NCI-H128 (cell line): ENCODE results near the gene FAM78A.
"Not testable (repeated sequence)": the region's sequence is repeated elsewhere in the genome, so short reads cannot be mapped to it uniquely, and the experiment has no call there.

Source experiments
- DNase-seq: peaks from one replicate; lab custom pipeline; 2025; ENCODE audit not compliant: unreplicated experiment; lab: John Stamatoyannopoulos, UW

The FAM78A gene

DNA sequence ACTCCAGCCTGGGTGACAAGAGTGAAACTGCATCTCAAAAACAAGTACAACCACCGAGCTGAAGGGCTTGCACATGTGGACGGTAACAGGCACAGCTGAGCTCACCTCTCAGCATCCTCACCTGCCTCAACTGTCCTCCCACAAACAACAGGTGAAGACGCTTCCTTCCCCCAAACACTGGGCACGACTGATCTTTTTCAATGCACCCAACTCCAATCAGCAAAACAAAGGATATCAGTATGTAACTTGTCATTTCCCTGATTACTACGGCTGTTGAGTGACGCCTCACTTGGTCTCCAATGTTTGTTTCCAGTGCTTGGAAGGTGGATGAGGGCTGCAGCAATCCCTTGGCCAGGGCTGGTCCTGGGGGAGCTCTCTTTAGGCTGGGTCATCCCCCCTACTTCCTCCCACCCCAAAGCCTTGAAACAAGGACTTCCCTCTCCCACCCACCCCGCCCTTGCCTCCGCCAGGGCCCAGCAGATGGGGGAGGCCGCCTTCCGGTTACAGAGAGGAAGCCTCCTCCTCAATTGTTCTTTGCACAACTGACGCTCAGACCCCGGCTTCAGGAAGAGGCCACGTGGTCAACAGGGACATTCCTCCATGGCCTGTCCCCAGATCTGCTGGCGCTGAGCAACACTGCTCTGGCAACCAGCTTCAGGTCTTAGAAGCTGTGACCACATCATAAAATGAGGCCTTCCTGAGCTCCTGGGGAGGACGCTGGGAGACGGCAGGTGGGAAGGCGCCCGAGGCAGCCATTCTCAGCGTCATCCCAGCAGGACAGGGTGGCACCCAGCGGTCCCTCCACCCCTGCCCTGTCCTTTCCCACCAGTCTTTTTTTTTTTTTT is 5.9 kb downstream of the FAM78A start:
- DNase-seq = no peak

DNA sequence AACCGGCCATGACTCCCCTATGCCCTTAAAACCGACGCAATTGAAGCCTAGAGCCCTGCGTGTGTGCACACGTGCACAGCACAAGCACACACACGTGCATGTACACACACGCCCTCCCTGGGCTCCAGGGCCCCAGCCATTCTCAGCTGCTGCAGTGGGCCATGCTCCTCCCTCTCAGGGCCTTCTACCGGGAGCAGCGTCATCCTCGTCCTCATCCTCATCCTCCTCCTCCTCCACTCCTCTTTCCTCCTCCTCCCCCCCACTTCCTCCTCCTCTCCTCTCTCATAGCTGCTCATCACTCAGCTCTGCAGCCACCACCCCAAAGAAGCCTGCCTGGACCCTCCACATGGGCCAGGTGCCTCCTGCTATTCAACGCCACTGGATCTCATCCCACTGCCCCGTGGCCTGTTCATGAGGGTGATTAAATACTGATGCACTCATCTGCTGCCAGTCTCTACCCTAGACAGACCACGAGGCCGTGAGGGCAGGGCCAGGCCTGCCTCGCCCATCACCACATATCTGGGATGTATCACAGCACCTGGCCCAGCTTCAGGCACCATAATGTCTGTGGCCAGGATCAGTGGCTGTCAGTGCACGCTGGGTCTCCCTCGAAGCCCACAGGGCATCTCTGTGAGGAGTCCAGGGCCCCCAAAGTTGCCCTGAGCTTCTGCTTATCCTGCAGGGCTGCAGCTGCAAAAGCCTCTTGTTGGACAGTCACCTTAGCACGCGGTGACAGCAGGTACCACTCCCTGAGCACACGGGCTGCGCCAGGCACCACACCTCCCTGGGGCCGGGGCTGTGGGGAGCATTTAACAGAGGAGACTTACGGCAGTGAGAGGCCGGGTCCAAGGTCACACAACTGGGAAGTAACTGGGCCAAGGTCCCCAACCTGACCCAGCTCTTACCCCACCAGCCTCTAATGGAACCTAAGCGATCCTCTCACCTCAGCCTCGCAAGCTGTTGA is 9.8 kb downstream of the FAM78A start:
- DNase-seq = no peak

DNA sequence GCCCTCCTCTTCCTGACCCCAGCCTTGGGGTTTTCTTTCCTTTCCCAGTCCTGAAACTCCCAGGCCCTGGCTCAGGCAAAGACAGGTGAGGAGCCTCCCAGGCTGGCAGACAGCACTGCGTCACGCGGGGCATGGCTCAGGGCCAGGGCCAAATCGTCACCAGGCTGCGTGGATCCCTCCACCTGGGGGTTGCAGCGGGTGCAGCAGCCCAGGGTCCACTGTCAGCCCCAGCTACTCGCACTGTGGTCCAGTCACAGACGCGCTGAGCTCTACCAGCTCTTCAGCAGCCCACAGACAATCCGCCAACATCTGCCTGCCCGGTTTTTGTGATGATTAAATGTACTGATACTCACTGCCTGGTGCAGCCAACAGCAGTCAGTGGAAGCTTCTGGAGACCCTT is 12.1 kb downstream of the FAM78A start:
- DNase-seq = no peak

DNA sequence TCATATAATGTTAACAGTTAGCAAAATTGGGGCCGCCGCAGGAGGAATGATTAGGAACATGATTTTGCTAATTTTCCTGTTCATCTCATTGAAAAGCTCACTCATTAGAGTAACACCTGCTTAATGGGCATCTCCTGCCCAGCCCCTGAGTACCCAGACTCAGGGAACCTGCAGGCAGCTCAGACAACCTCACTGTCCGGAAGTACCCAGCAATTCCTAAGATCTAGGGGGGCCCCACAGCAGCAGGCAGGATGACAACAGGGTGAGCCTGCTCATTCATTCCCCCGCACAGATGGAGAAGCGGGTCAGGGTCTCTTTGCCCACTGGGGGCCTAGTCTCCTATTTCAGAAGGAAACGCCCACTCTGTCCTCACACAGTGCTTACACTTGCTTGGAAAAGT is 12.6 kb downstream of the FAM78A start:
- DNase-seq = no peak

DNA sequence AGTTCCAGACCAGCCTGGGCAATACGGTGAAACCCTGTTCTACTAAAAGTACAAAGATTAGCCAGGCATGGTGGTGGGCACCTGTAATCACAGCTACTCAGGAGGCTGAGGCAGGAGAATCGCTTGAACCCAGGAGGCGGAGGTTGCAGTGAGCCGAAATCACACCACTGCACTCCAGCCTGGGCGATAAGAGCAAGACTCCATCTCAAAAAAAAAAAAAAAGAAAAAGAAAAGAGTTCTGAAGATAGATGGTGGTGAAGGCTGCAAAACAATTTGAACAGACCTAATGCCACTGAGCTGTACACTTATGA is 13.3 kb downstream of the FAM78A start:
- not testable (repeated sequence) for DNase-seq

DNA sequence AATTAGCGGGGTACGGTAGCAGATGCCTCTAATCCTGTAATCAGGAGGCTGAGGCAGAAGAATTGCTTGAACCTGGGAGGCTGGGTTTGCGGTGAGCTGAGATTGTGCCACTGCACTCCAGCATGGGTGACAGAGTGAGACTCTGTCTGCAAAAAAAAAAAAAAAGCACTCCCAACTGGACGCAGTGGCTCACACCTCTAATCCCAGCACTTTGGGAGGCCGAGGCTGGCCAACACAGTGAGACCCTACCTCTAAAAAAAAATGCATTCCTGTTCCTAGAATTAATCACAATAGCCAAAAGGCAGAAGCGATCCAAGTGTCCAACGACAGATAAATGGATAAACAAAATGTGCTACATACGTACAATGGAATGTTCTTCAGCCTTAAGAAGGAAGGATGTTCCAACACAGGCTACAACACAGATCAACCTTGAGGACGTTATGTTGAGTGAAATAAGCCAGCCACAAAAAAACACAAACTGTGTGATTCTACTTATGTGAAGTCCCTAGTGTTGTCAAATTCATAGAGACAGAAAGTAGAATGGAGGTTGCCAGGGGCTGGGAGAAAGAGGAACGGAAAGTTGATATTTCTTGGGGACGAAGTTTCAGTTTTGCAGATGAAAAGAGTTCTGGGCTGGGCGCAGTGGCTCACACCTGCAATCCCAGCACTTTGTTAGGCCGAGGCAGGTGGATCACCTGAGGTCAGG is 13.8 kb downstream of the FAM78A start:
- DNase-seq = no peak

DNA sequence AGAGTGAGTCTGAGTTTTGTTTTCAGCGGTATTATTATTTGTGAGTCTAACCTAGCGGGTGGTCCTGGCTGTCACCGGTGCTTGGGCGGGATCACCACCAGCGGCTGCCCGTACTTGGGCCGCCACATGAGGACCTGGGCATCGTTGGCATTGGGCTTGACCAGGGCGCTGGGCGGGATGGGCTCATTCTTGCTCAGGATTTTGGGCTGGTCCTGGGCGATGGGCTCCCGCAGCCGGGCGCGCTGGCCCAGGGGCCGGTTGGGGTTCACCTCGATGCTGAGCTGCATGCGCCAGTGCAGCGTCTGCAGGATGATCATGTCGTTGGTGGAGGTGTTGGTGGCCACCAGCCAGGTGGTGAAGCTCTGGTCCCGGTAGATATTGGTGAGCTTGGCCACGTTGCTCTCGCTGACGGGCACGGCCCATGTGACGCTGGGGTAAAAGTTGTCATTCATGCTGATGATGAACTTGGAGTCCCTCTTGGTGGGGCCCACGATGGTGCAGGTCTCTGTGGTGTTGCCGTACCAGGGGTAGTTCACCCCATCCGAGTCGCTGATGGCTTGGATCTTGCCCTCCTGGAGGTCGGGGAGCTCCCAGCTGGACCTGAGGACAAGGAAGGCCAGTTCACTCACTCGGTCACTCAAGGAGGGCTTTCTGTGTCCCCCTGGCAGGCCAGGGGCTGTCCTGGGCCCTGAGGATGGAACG is 15.4 kb downstream of the FAM78A start:
- no peak for DNase-seq

DNA sequence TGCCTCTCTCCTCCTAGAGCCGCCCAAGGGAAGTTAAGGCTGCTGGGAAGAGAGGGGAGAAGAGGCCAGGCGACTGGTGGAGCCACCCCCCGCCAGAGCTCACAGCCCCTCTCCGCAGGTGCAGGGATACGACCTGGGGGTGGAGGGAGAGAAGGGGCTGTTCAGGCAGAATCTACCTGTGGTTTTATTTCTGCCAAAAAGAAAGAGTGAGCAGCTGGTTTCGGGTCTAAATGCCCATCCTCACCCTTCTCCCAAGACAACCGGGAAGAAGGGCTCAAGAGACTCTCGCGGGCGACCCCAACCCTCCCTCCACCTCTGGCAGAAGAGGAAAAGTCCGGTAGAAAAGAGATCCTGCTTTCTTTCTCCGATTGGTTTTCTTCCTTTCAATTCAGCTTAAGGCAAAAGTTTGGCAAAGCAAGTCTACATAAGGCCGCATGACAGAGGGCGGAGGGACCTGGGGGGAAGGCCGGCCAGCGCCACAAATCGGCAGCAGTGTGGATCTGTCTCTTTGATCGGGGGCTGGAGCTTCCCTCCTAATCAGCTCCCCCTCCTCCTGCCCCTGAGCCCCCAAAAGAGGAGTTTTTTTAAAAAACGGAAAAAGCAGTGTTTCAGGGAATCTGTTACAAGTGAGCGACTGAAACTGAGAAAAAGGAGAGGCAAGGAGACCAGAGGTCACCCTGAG is 16.3 kb downstream of the FAM78A start:
- DNase-seq = no peak

DNA sequence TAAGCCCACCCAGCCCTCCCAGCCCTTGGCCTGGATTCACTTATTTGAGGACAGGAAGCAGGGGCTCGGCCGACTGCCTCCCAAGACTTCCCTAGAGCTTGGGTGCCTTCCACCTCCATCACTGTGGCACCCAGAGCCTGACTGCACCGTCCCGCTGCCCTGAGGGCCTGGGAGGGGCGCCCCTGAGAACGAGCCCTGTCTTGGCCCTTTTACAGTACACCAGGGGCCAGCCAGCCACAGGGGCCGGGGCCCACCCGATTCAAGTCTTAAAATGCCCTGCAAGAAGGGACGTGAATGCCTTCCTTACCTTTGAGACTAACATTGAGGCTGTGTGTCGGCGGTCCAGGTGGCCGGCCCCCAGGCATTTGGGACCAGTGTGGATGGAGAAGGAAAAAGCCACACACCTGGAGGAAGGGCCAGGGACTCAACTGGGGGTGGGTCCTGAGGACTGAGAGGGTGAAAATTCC is 16.8 kb downstream of the FAM78A start:
- DNase-seq = no peak

DNA sequence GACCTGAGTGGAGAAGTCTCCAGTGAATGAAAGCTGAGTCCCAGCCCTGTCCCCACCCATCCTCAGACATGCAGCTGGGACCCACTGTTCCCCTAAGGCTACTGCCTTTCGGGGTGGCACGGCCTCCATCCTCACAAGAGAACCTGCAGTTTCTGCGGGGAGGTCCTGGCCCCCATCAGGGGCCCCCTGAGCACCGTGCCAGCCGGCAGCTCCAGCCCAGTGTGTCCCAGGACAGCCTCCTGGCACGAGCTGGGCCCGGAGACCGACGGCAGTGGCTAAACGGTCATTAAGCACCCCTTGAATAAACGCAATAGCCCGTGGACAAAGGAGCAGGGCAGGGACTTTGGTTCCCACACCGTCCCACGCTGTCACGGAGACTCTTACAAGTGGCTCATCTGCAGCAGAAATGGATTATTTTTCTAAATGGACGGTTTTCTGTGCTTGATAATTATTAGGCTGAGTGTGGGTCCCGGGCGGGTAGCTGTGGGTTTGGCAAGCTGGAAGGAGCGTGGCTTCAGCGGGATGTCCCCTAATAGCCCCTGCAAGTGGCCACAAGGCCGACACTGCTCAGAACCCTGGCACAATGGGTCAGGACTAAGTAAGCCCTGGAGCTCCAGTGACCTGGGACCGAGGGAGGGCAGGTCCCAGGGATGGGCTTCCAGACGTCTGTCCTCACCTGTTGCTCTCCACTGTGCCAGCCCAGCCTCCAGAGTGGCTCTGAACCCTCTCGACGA is 17.4 kb downstream of the FAM78A start:
- DNase-seq = no peak

DNA sequence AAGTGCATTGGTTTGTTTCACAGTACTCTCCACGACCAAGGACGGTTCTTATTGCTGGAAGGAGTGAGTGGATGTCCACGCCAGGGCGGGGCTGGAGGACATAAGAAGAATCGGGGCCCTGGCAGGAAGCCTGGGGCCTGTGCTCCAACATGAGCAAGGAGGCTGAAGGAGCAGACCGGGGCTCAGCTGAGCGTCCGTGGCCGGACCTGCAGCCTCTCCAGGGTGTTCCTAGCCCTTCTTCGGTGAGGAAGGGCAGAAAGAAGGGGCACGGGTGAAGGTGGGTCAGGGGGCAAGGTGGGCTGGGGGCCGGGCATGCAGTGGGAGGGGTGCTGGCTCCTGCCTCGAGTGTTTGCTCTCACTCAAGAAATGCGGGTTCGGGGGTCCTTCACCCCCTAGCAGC is 18.1 kb downstream of the FAM78A start:
- DNase-seq = no peak

DNA sequence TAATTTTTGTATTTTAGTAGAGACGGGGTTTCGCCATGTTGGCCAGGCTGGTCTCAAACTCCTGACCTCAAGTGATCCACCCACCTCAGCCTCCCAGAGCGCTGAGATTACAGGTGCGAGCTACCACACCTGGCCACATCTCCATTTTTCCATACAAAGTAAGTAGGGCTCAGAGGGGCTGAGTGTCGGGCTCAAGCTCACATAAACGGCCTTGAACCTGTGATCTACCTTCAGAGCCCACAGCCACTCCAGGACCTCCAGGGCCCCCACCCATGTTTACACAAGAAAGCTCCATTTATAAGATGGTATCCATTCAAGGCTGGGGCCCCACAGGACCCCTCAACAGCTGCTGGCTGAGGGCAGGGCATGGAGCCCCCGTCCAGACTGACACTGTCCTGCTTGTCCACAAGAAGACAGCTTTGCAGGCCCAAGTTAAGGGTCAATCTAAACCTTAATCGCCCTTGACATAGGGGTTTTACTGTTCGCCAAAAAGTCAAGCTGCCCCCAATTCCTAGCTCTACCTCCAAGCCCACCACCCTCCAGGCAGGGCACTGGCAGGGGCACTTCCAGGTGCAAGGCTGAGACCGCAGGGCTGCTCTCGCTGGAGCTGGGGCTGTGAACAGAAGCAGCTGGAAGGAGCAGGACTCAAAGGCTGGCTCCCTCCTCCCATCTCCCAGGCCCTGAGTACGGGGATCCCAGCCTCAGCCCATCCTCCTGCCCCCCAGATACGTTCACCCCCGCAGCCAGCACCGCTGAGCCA is 18.9 kb downstream of the FAM78A start:
- DNase-seq = no peak

DNA sequence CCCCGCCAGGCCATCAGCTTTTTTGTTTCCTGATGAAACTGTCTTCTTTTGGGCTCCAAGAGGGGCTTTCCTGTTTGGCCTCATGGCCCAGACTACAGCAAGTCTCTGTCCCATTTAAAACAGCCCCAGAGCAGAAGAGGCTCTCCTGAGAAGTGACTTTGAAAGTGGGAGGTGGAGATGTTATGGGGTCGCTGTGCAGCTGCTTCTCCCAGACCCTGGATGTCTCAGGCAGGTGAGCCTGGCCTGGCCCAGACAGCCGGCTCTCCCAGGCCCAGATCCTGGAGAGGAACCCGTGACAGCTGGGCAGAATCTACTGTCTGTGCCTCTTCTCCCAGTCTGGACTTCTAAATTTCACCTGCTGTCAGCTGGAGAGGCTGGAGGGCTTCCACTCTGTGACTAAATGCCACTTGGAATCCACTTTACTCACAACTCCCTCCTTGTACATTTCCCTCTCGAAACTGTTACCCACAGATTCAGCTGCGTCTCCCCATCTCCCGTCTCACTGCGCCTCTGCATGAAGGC is 20.6 kb downstream of the FAM78A start:
- DNase-seq = no peak

DNA sequence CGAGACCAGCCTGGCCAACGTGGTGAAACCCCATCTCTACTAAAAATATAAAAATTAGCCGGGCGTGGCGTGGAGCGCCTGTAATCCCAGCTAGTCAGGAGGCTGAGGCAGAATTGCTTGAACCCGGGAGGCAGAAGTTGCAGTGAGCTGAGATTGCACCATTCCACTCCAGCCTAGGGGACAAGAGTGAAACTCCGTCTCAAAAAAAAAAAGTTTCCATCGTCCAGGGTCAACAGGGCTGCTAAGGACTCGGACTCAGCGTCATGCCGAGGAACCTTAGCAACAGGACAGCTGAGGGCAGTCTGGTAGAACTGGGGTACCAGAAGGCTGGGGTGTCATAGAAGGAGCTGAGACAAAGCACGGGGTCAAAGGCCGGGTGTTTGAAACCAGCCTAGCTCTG is 21.7 kb downstream of the FAM78A start:
- DNase-seq = no peak

DNA sequence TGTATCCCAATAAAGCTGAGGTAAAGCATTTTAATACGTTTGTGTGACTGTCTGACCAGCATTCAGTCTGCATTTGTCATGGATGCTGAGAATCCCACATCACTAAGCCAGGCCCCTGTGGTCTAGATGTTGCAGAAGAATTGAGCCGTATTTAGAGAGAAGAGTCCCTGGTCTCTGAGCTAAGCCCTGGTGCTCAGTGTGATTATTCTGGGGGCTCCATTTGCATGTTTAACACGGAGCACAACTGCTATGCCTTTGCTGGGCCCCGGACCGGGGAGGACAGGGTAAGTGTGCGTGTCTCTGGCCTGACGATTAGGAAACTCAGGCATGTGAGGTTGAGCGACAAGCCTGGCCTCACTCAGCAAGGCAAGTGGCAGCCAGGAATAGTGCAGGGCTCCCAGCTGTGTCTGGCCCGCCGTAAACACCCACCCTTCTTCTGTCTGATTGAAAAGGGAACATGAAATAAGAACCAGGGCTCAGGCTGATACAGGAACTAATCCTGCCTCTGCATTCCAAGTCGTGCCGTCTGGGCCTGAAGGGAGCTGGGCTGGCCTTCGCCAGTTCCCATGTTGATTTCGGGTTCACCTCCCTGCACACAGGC is 22.3 kb downstream of the FAM78A start:
- no peak for DNase-seq

DNA sequence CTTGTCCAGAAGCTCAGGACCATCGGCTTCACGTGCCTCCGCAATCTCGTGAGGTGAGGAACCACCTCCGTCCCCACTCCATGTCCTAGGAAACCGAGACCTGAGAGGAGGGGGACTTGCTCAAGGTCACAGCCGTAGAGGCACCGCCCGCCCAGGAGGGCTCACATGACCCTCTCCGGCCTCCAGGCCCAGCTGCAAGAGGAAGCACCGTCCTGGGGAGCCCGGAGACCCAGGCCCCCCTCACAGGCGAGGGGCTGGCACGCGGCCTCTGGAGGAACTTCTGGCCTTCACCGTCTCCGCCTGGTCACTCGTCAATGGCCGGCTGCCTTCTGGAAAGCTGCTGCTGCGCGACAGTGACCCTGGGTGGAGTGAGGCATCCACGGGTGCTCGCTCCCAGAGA is 24.2 kb downstream of the FAM78A start:
- DNase-seq = no peak

DNA sequence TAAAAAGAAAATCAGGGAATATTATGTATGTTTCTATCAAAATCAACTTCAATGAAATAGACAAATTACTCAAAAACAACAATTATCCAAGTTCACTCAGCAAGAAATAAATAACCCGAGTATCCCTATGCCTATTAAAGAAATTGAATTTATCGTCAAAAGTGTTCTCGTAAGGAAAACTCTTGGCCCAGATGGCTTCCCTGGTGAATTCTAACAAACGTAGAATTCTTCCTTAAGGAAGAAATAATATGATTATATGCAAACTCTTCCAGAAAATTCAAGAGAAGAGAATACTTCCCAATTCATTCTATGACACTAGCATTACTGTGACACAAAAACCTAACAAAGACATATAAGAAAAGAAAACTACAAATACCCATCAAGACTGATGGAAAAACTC is 29.7 kb downstream of the FAM78A start:
- DNase-seq = no peak

DNA sequence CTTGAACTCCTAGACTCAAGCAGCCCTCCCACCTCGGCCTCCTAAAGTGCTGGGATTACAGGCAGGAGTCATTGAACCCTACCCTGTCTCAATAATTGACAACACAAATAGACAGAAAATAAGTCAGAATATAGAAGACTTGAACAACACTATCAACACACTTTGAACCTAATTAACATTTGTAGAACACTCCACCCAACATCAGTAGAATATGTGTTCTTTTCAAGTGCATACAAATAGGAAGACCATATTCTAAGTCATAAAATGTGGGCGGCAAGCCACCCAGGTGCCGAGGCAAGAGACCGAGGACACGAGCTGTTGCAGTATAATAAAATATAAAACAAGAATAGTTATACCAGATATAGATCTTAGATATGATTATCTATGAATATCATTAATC is 32.0 kb downstream of the FAM78A start:
- DNase-seq = not testable (repeated sequence)
